Keratinocyte (primary cell): Measurements from ENCODE around the gene PLSCR1. TPM values are rescaled to one million over a fixed set of nuclear protein-coding genes. Genes with fewer than 3 reads are reported as not detected.

Source experiments
- DNase-seq: peaks from one replicate; pipeline ENCODE4 v3.0.0-alpha.2; 2011; ENCODE audit warnings: low read depth, missing footprints, low spot score
- FAIRE-seq: peaks from 2 replicates; lab custom pipeline; 2011; peaks lifted over from hg19 to GRCh38; lab: Jason Lieb, UNC
- H2AFZ ChIP-seq: 2 replicates; pipeline ENCODE4 v1.6.0; 2012; ENCODE audit warnings: low read length, control low read depth, inconsistent platforms; ENCODE audit not compliant: control insufficient read depth
- H3K27ac ChIP-seq: 2 replicates; pipeline ENCODE4 v1.5.1; 2011; ENCODE audit warnings: low read length; ENCODE audit not compliant: control insufficient read depth, insufficient read depth
- H3K27me3 ChIP-seq: 3 replicates; pipeline ENCODE4 v1.6.0; 2011; ENCODE audit warnings: low read length; ENCODE audit not compliant: control insufficient read depth, insufficient read depth; ENCODE audit errors: extremely low read depth
- H3K36me3 ChIP-seq, 2 experiments: 2 replicates in 1 of 2; 3 replicates in 1 of 2; pipeline ENCODE4 v1.5.1; 2011; ENCODE audit warnings: low read length in 2 of 2, mild to moderate bottlenecking in 1 of 2; ENCODE audit not compliant: control insufficient read depth in 2 of 2, insufficient read depth in 2 of 2; ENCODE audit errors: extremely low read depth in 1 of 2
- H3K4me1 ChIP-seq: 3 replicates; pipeline ENCODE4 v1.5.1; 2011; ENCODE audit warnings: low read length; ENCODE audit not compliant: control insufficient read depth, insufficient read depth; ENCODE audit errors: extremely low read depth
- H3K4me2 ChIP-seq: 3 replicates; pipeline ENCODE4 v1.6.0; 2011; ENCODE audit warnings: low read depth, low read length; ENCODE audit not compliant: control insufficient read depth, insufficient read depth; ENCODE audit errors: extremely low read depth
- H3K4me3 ChIP-seq, 3 experiments: fragments of 200-600 bp in 1 of 3; sonication (generic) in 1 of 3; 2 replicates in 2 of 3; 3 replicates in 1 of 3; pipeline ENCODE4 v1.5.1; 2011 to 2016; ENCODE audit warnings: low read length in 3 of 3, mild to moderate bottlenecking in 3 of 3, control low read depth in 2 of 3, inconsistent platforms in 1 of 3, low read depth in 1 of 3, mixed read lengths in 1 of 3, mixed run types in 1 of 3, moderate library complexity in 1 of 3; ENCODE audit not compliant: control insufficient read depth in 2 of 3, insufficient read depth in 2 of 3; ENCODE audit errors: extremely low read depth in 1 of 3
- H3K79me2 ChIP-seq: 2 replicates; pipeline ENCODE4 v1.6.0; 2012; ENCODE audit warnings: low read length; ENCODE audit not compliant: control insufficient read depth, insufficient read depth
- H3K9ac ChIP-seq: 3 replicates; pipeline ENCODE4 v1.6.0; 2011; ENCODE audit warnings: low read length; ENCODE audit not compliant: control insufficient read depth, insufficient read depth; ENCODE audit errors: extremely low read depth
- H3K9me1 ChIP-seq: 3 replicates; pipeline ENCODE4 v1.6.0; 2011; ENCODE audit warnings: low read length; ENCODE audit not compliant: control insufficient read depth, insufficient read depth; ENCODE audit errors: extremely low read depth
- H3K9me3 ChIP-seq: 2 replicates; pipeline ENCODE4 v1.5.1; 2012; ENCODE audit warnings: low read depth, low read length; ENCODE audit not compliant: control insufficient read depth
- H4K20me1 ChIP-seq: 3 replicates; pipeline ENCODE4 v1.6.0; 2011; ENCODE audit warnings: low read length; ENCODE audit not compliant: control insufficient read depth, insufficient read depth; ENCODE audit errors: extremely low read depth
- EZH2 ChIP-seq: IDR thresholded peaks from one replicate; pipeline ENCODE4 v1.6.1; 2012; ENCODE audit warnings: inconsistent platforms, mild to moderate bottlenecking, low read length, moderate library complexity
- dilution Hi-C: fragments of 300-500 bp; cut with MboI; formaldehyde crosslinking; loops from one replicate; pipeline ENCODE4 v1.7.0; 2020; ENCODE audit warnings: low sequenced_read_pairs; ENCODE audit not compliant: extremely low pct_ligation_motif_present
- polyA plus RNA-seq, 5 experiments: library from polyadenylated mRNA; depleted of rRNA in 3 of 5; stranded (reverse) in 3 of 5; stranded (forward) in 1 of 5; unstranded in 1 of 5; fragments of >200 nt; gene quantifications; 1 replicate in 1 of 5; 2 replicates in 3 of 5; 3 replicates in 1 of 5; pipeline versions ENCODE4 v1.2.1 to v1.2.3, GENCODE V29; 2011 to 2012; ENCODE audit warnings: missing spikeins in 2 of 5, low read depth in 1 of 5, low replicate concordance in 1 of 5
- TF ChIP-seq, protein P1 (sequence below), 3 experiments: IDR thresholded peaks in 1 of 3; conservative IDR thresholded peaks in 1 of 3; optimal IDR thresholded peaks in 1 of 3; 2 replicates in 2 of 3; 3 replicates in 1 of 3; pipeline versions ENCODE3 to v1.5.1; 2011; ENCODE audit warnings: low read length in 3 of 3, mild to moderate bottlenecking in 3 of 3, moderate library complexity in 2 of 3, control low read depth in 1 of 3, inconsistent platforms in 1 of 3; ENCODE audit not compliant: insufficient read depth in 2 of 3; ENCODE audit errors: extremely low read depth in 1 of 3

The PLSCR1 gene
- polyA plus RNA-seq, 1 donor (not counting 4 experiments of a cell fraction or from before 2014, with no cell fraction given), result 77.6 TPM

DNA sequence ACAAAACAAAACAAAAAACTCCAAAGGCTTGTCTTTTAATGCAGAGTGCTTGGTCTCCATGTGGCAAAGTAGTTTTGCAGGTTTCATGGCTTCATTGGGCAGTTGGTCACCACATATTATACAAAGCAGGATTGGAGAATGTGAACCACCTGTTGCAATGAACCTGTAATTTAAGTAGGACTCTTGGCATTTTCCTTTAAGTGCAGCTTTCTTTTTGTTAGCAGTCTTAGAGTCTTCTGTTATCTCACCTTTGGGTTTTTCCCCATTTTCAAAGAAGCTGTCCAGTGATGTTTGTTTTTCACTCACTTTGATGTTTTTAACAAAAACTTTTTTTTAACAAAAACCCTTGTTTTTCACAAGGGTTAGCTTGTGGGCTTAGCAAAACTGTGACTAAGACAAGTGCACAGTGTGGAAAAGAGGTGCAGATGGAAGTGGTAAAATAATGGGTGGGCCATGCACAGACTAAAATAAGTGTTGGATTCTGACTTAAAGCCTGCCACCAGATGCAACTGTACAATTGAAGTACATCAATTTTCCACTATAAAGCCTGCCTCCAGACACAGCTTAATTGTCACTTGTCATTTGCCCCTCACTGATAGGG lies 2.9 kb upstream of the PLSCR1 start:
- Histone ChIP-seq H3K9me3 (no peaks in the 10 kb centered on the region), H3K36me3 (no peaks in the 10 kb centered on the region), H4K20me1 (no peaks in the 10 kb centered on the region), H3K27ac (no peak overlapping the region), H3K79me2 (peaks cover 32% of the 10 kb centered on the region), H3K4me1 (peaks cover 42% of the 10 kb centered on the region), H3K9ac (no peak overlapping the region), H3K27me3 (no peaks in the 10 kb centered on the region), H3K9me1 (no peaks in the 10 kb centered on the region), H3K4me2 (peak overlapping the region; percentile 6), H3K4me3 (no peak overlapping the region), H2AFZ (no peak overlapping the region)
- dilution Hi-C loops, result no loop called here
- DNase-seq (no peak), FAIRE-seq (no peak)
- TF ChIP-seq EZH2, result no peak
- TF ChIP-seq, protein P1, sequence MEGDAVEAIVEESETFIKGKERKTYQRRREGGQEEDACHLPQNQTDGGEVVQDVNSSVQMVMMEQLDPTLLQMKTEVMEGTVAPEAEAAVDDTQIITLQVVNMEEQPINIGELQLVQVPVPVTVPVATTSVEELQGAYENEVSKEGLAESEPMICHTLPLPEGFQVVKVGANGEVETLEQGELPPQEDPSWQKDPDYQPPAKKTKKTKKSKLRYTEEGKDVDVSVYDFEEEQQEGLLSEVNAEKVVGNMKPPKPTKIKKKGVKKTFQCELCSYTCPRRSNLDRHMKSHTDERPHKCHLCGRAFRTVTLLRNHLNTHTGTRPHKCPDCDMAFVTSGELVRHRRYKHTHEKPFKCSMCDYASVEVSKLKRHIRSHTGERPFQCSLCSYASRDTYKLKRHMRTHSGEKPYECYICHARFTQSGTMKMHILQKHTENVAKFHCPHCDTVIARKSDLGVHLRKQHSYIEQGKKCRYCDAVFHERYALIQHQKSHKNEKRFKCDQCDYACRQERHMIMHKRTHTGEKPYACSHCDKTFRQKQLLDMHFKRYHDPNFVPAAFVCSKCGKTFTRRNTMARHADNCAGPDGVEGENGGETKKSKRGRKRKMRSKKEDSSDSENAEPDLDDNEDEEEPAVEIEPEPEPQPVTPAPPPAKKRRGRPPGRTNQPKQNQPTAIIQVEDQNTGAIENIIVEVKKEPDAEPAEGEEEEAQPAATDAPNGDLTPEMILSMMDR (optimal IDR thresholded peaks at IDR 0.05 in 1 of 3, IDR thresholded peaks at IDR 0.05 in 1 of 3, conservative IDR thresholded peaks at IDR 0.05 in 1 of 3; ENCODE audit: extremely low read depth in 1 of 3, insufficient read depth in 2 of 3, low read length in 3 of 3), result no peak

- no peaks in the 10 kb centered on the region for H3K9me3 ChIP-seq
- H3K27ac ChIP-seq, result peak overlapping the region; percentile 47
- H3K4me2 ChIP-seq, result peak overlapping the region; percentile 32
- H2AFZ ChIP-seq, result no peak overlapping the region
- no peaks in the 10 kb centered on the region for H3K9me1 ChIP-seq
- no peaks in the 10 kb centered on the region for H3K27me3 ChIP-seq
- DNase-seq, result no peak
- no peak overlapping the region for H3K4me3 ChIP-seq
- no peak overlapping the region for H3K9ac ChIP-seq
- dilution Hi-C loops, result no loop called here
- H3K4me1 ChIP-seq, result peaks cover 38% of the 10 kb centered on the region
- TF ChIP-seq, protein P1 (optimal IDR thresholded peaks at IDR 0.05 in 1 of 3, IDR thresholded peaks at IDR 0.05 in 1 of 3, conservative IDR thresholded peaks at IDR 0.05 in 1 of 3; ENCODE audit: extremely low read depth in 1 of 3, insufficient read depth in 2 of 3, low read length in 3 of 3), result no peak
- TF ChIP-seq EZH2, result no peak
- H3K79me2 ChIP-seq, result peaks cover 40% of the 10 kb centered on the region
- H4K20me1 ChIP-seq, result no peaks in the 10 kb centered on the region
- H3K36me3 ChIP-seq, result no peaks in the 10 kb centered on the region
- peak; percentile 41 for FAIRE-seq
Measured at GRCh38 chr3:146546366-146546965, 2.1 kb upstream of the PLSCR1 start.
